Limb (tissue), 2 donors: ENCODE data around the gene TTC39C.

Source experiments
- DNase-seq, 2 donors: peaks; one replicate each; pipeline ENCODE4 v3.0.0-alpha.2; 2016; ENCODE audit errors: extremely low spot score in 2 of 2

TTC39C gene

DNA sequence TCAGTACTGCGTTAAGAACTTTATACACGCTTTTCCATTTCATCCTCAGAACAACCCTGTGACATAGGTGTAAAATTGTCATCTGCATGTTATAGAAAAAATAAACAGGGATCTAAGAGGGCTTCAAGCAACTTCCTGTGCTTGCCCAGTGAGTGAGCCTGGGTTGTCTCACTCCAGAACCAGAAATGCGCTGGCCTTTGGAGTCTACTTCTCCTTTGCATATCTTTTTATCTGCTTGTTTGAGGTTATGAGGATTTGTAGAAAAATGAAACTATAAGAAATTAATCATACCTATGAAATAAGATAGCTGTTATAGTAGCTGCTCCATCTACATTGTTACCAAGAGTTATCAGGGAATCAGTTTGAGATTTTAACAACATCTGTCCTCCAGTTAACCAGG lies 69.0 kb downstream of the TTC39C start:
- no peak for DNase-seq

- DNase-seq = no peak
These were observed 71.5 kb downstream of the TTC39C start for GRCh38 chr18:24086082-24086481.

GRCh38 chr18:24089076-24089475 lies 74.5 kb downstream of the TTC39C start:
- peak in 1 of 2 donors; percentile 37 for DNase-seq

DNA sequence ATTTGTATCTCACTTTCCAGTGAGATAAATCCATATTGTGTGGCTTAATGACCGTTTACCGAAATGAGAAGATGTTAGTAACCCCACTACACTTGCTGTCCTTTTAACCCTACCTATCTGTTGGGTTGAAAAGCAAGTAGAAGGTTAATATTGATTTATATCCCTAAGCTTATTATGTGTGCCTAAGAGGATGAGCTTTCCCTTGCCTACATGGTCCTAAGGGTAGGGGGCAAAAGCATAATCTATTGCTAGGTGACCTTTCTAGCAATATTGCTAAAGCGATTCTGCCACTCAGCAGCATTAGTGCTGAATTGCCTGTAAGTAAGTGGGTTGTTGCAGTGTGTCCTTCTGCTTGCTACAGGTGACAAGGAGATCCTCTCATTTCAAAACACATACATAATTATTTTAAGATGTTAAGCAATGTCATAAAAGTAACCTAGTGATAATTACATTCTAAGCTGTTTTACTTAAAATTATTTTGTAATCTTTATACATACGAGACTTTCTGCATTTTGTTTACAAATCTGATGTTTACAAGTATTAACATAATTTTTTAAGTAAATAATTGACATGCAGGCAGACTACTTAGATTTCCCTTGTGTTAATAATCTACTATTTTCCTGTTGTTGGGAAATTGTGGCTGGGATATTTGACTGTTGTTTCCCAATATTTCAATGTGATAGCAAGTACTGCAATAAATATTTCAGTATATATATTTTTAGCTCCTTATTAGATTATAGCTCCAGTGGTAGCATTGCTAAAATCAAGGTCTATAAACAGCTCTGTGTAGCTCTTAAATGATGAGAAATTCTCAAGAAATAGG lies 75.2 kb downstream of the TTC39C start:
- DNase-seq = no peak

DNA sequence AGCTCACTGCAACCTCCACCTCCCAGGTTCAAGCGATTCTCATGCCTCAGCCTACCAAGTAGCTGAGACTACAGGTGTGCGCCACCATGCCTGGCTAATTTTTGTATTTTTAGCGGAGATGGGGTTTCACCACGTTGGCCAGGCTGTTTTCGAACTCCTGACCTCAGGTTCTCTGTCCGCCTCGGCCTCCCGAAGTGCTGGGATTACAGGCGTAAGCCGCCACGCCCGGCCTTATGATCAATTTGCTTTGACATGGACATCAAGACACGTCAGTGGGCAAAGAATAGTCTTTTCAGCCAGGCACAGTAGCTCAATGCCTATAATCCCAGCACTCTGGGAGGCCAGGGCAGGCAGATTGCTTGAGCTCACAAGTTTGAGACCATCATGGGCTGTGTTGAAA lies 76.3 kb downstream of the TTC39C start:
- no peak for DNase-seq

DNA sequence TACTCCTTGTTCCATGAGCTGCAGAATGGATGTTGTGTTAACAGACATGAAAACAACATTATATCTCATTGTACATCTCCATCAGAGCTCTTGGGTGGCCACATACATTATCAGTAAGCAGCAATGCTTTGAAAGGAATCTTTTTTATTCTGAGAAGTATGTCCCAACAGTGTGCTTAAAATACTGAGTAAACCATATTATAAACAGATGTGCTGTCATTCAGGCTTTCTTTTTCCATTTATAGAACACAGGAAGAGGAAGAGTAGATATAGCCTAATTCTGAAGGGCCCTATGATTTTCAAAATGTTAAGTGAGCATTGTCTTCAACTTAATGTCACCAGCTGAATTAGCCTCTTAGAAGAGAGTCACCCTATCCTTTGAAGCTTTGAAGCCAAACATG lies 80.0 kb downstream of the TTC39C start:
- no peak for DNase-seq

GRCh38 chr18:24095976-24096375 lies 81.4 kb downstream of the TTC39C start:
- no peak for DNase-seq

DNA sequence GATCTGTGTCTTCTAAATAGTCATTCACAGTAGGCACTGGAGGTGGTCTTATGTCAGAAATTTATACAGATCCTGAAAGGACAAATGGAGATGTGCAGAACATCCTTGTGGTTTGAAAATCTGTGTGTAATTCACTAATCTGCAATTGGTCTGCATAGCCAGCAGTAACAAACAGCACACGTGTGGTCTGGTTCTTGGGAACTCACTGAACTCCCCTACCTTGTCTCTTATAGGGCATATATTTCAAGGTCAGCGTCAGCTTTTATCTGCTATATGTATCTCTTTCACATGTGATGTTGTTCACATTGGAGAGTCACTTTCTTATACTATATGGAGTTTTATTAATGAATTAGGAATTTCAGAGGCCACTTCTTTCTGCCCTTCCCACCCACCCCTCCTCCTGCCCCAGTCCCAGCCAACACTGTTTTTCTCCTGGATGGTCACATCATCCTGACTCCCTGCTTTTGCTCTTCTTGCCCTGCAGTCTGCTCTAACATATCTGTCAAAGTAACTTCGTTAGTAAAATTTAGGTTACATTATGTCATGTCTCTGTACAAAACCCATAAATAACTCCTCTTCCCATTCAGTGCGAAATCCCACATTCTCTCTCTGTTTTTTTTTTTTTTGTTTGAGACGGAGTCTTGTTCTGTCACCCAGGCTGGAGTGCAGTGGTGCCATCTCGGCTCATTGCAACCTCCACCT lies 88.9 kb downstream of the TTC39C start:
- no peak for DNase-seq

GRCh38 chr18:24104486-24104885 lies 89.9 kb downstream of the TTC39C start:
- no peak for DNase-seq

DNA sequence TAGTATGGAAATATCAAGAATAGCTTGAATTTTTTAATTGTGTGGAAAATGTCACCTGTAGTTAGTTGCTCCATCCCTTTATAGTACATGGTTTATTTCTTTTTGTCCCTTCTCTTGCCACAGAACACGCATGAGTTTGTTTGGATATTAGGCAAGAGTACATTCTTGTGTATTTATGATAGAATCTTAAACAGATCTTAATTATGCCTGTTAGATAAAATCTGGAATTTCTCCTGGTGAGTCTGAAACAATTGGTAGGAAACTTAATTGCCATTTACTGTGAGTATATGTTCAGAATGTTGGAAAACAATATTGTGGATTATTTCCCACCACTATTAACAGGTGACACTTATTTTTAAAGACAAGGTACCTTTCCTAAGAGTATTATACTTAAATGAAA lies 94.1 kb downstream of the TTC39C start:
- DNase-seq = no peak

DNA sequence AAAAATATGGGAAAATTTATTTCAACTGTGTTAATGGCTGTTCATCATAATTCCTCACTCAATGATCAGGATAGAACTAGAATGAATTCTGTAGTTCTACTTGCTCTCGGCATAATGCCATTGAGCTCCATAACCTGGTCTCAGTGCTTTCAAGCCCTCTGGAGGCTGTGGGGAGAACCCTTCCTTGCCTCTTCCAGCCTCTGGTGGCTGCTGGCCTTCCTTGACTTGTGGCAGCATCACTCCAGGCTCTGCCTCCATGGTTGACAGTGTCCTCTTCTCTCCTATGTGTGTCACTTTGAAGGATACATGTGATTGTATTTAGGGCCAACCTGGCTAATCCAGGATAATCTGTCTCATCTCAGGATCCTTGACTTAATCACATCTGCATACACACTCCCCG lies 97.4 kb downstream of the TTC39C start:
- no peak for DNase-seq

- no peak for DNase-seq
These were observed 97.9 kb downstream of the TTC39C start for GRCh38 chr18:24112464-24112863.

DNA sequence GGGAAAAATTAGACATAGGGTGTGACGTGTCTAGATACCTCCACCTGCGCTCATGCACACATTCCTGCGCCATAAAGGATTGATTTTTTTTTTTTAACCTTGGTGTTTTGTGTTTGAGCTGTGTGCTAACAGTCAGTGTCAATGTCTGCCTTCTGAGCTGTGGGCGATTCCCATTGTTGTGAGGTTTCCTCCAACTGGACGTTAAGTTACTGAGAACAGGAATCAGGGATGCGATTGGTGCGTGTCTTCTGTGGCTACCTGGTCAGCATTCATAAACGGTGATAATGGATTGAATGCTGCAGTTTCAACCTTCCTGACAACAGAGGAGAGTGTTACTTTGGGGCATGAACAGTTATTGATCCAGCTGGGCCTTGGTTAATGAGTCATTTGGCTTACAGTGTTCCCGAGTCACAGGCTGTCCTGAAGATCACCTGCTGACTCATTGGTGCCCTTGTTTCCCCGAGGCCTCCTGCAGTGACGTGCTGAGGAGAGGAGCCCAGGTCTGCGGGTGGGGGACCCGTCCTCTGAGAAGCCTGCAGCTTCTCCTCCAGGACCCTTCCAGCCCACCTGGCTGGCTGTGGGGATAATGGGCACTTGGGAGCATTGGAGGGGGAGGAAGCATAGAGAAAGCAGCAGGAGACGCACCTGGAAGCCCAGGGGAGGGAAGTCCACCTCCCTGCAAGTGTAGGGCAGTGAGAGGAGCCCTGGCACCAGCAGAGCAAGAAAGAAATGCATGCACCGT lies 98.5 kb downstream of the TTC39C start:
- no peak for DNase-seq

- no peak for DNase-seq
These were observed 100.5 kb downstream of the TTC39C start for GRCh38 chr18:24114924-24115549.

GRCh38 chr18:24115628-24116027 lies 101.1 kb downstream of the TTC39C start:
- no peak for DNase-seq

GRCh38 chr18:24118750-24119577 lies 104.4 kb downstream of the TTC39C start:
- peak; percentile 80 to 82 for DNase-seq

DNA sequence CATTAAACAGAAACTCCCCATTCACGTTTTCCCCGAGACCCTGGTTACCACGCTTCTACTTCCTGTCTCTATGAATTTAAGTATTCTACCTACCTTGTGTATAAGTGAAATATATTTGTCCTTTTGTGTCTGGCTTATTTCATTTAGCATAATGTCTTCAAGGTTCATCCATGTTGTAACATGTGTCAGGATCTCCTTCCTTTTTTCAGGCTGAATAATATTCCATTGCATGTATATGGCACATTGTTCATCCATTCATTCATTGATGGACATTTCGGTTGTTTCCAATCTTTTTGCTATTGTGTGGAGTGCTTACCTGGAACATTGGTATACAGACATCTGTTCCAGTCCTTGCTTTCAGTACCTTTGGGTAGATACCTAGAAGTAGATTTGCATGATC lies 106.1 kb downstream of the TTC39C start:
- no peak for DNase-seq

DNA sequence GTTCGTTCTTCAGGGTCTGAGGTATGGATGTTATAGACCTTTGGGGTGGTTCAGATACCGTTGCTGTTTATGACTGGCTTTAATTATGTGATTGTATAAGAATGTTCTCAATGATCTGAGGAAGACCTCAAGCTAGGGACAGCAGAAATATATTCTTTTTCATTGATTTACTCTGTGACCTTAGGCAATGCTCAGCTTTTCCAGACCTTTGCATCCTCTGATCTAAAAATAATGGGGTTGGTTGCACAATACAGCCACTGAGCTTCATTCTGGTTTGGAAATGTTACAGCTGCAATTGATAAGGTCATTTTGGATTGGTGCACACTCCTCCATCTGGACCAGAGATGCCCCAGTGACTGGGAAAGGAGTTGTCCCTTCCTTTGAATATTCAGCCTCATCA lies 107.1 kb downstream of the TTC39C start:
- no peak for DNase-seq

DNA sequence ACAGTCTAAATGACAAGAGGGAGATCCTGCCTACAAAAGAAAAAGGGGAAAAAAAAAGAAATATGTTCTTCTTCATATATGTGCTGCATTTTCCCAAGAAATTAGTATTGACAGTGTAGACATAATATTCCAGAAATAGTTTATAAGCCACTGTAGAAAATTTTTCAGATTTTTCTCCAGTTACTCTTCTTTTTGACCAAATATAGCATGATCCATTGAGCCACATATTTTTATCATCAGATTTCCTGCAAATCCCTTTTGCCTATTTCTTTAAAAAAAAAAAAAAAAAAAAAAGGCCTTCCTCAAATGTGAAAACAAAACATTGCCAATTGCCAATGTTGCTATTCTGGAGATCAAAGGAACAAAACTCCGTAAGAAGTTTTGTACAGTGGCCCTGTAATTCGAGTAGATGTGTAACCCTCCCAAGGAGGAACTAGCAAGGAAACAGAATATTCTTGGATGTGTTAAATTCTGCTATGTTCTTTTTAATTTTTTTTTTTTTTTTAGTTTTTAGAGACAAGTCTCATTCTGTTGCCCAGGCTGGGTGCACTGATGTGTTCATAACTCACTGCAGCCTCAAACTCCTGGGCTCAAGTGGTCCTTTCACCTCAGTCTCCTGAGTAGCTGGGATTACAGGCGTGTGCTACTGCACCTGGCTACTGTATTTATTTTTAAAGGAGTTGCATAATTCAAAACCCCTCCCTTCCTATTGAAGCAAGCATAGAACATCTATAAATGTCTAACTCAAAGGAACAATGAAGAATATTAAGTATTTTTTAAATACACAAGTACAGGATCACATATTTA lies 111.8 kb downstream of the TTC39C start:
- DNase-seq = no peak

DNA sequence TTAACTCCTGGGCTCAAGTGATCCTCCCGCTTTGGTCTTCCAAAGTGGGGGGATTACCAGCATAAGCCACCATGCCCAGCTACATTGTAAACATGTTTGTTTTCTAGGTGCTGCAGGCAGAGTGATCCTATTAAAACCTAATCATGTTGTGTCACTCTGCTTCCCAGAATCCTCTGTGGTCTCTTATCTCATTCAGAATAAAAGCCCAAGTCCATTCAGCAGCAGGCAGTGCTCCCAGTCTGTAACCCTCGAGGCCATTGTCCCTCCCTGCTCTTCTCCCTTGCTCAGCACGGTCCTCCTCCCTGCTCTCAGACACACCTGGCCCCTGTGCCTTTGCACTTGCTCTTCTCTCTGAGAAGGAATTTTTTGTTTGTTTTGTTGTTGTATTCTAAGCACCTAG lies 113.2 kb downstream of the TTC39C start:
- DNase-seq = no peak
